ENCODE measurements around the gene TRERF1. TPM values are rescaled to one million over a fixed set of nuclear protein-coding genes. Genes with fewer than 3 reads are reported as not detected.
"Not testable (repeated sequence)": the region's sequence is repeated elsewhere in the genome, so short reads cannot be mapped to it uniquely, and the experiment has no call there.

Gene TRERF1
- total and polyA plus RNA-seq, 2 experiments from 2014 or later, result 6.4 to 8.7 TPM

DNA sequence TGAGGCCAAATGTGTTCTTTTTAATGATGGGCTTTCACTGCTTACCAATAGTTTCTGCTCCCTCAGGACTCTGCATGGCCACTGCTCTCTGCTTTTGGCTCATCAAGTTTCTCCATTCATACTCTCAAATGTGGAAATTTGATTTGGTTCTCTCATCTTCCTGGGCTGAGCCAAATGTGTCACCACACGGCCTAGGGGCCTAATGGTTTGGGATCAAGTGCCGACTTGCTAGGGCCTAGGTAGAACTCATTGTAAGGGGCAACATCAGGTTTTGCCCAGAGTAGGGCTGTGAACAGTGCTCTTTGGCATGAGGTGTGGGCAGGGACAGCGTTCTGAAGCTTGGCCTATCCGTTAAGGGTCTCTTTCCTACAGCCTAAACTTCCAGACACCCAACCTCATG lies 230.2 kb downstream of the TRERF1 start:
- Histone ChIP-seq H3K36me3 (no peaks in the 10 kb centered on the region), H3K4me1 (ENCODE audit: low read depth) (peaks cover 5% of the 10 kb centered on the region), H3K9me3 (ENCODE audit: low read depth) (no peaks in the 10 kb centered on the region), H3K4me3 (no peak overlapping the region), H3K27ac (no peak overlapping the region), H3K27me3 (no peaks in the 10 kb centered on the region)
- DNase-seq (ENCODE audit: low read depth in 1 of 2, low spot score in 1 of 2), result no peak
- TF ChIP-seq, protein P1, sequence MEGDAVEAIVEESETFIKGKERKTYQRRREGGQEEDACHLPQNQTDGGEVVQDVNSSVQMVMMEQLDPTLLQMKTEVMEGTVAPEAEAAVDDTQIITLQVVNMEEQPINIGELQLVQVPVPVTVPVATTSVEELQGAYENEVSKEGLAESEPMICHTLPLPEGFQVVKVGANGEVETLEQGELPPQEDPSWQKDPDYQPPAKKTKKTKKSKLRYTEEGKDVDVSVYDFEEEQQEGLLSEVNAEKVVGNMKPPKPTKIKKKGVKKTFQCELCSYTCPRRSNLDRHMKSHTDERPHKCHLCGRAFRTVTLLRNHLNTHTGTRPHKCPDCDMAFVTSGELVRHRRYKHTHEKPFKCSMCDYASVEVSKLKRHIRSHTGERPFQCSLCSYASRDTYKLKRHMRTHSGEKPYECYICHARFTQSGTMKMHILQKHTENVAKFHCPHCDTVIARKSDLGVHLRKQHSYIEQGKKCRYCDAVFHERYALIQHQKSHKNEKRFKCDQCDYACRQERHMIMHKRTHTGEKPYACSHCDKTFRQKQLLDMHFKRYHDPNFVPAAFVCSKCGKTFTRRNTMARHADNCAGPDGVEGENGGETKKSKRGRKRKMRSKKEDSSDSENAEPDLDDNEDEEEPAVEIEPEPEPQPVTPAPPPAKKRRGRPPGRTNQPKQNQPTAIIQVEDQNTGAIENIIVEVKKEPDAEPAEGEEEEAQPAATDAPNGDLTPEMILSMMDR (IDR thresholded peaks at IDR 0.05; ENCODE audit: low read depth, low read length), result no peak

DNA sequence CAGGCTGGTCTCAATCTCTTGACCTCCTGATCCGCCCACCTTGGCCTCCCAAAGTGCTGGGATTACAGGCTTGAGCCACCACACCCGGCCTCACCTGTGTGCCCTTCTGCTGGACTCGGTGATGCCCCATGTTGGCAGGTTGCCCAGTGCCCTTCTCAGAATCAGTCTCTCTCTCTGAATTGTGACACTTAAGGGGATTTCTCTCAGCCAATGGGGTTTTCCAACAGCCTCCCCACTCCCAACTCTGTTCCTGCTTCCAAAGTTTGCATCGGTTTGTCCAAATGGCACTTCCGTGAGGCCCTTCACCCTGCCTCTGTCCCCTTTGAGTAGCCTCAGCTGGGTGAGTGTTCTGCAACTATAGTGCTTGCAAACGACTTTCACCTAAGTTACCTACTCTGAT lies 230.9 kb downstream of the TRERF1 start:
- TF ChIP-seq, protein P1 (IDR thresholded peaks at IDR 0.05; ENCODE audit: low read depth, low read length), result no peak
- Histone ChIP-seq H3K4me1 (ENCODE audit: low read depth) (peaks cover 7% of the 10 kb centered on the region), H3K4me3 (no peak overlapping the region), H3K27ac (no peak overlapping the region), H3K9me3 (ENCODE audit: low read depth) (no peaks in the 10 kb centered on the region), H3K27me3 (no peaks in the 10 kb centered on the region), H3K36me3 (no peaks in the 10 kb centered on the region)
- no peak for DNase-seq (ENCODE audit: low read depth in 1 of 2, low spot score in 1 of 2)

DNA sequence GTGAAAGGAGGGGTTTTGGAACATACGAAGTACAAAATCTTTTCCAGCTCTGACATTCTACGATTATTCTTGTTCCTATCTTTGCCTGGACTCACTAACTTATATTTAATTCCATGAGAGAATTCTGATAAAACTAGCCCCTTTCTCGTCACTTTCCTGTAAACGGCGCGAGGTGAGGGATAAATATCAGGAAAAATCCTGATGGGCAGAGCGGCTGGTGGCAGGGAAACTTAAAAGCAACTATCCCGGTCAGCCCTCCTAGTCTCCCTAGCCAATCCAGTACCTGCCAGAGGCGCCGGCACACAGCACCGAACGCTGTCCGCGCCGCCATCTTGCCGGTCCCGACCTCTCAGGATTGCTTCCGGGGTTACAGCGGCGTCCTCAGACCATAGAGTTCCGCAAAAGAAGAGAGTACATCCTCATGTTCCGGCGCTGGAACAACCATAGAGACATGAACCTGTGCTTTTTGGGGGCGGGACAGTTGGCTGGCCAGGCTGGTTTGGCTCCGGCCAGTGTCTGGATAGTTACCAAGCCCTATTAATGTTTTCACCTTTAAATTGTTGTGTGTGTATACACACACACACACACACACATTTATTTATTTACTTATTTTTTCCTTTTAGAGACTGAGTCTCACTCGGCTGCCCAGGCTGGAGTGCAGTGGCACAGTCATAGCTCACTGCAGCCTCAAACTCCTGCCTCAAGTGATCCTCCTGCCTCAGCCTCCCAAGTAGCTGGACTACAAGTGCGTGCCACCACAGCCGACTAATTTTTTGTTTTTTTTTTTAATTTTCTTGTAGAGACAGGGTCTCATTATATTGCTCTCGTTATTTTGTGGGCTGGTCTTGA lies 234.0 kb downstream of the TRERF1 start, which contains the start of gene MRPS10:
Gene MRPS10, minus strand, starts transcription at position 343 of the 849 bp plus-strand sequence. Its CDS starts 12 bp downstream, at position 331.
- TF ChIP-seq, protein P1 (IDR thresholded peaks at IDR 0.05; ENCODE audit: low read depth, low read length), result no peak
- H3K27ac ChIP-seq, result peak within 1 kb of the TSS; percentile 87
- no peaks in the 10 kb centered on the region for H3K27me3 ChIP-seq

DNA sequence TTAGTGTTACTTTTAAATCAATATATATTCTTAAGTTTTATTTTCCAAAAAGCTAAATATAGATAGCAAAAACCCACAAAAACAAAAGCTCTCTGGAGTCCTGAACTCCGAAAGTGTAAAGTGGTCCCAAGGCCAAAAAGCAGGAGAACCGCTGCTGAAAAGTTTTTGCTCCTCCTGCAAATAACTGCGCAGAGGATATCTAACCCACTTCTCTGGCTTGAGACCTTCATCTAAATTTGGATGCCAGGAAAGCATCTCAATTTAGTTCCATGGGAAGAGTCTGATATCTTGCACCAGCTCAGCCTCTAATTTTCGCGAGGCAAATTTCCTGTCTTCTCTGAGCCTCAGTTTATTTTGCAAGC lies 234.6 kb downstream of the TRERF1 start:
- DNase-seq (ENCODE audit: low read depth in 1 of 2, low spot score in 1 of 2), result peak in 1 of 2 donors; percentile 12
- TF ChIP-seq, protein P1 (IDR thresholded peaks at IDR 0.05; ENCODE audit: low read depth, low read length), result no peak
- H3K9me3 ChIP-seq (ENCODE audit: low read depth), result no peaks in the 10 kb centered on the region
- H3K27me3 ChIP-seq, result no peaks in the 10 kb centered on the region
- H3K4me3 ChIP-seq, result peak overlapping the region; percentile 65
- peaks cover 17% of the 10 kb centered on the region for H3K36me3 ChIP-seq
- peak overlapping the region; percentile 87 for H3K27ac ChIP-seq
- peaks cover 7% of the 10 kb centered on the region for H3K4me1 ChIP-seq (ENCODE audit: low read depth)

More for the DNA sequence above, 234.0 kb downstream of the TRERF1 start, which contains the start of gene MRPS10:
- Histone ChIP-seq H3K36me3 (peaks cover 11% of the 10 kb centered on the region), H3K4me3 (peak within 1 kb of the TSS; percentile 65), H3K9me3 (ENCODE audit: low read depth) (no peaks in the 10 kb centered on the region), H3K4me1 (ENCODE audit: low read depth) (peaks cover 7% of the 10 kb centered on the region)
- peak; percentile 95 to 96 for DNase-seq (ENCODE audit: low read depth in 1 of 2, low spot score in 1 of 2)

DNA sequence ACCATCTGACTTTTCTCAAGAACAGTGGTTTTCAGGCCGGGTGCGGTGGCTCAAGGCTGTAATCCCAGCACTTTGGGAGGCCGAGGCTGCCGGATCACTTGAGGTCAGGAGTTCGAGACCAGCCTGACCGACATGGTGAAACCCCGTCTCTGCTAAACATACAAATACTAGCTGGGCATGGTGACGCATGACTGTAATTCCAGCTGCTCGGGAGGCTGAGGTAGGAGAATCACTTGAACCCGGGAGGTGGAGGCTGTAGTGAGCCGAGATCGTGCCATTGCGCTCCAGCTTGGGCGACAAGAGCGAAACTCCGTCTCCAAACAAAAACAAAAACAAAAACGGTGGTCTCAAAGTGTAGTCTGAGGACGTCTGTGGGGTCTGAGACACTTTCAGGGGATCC lies 235.2 kb downstream of the TRERF1 start:
- peak overlapping the region; percentile 65 for H3K4me3 ChIP-seq

DNA sequence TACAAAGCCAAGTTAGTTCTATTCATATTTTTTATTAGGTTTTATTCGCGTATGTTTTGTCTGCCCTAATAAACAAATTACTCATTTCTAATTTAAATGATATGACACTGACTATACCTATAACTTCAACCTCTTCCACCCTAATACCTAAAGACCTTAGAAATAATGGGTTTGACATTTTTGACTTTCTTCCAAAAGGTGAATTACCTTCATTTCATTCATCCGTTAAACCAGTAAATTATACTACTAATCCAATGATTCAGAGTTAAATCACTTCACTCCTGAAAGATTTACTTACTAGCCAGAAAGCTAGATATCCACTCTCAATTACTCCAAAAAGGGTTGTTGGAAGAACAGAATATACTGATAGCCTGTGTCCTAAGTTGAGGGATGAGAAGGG lies 239.3 kb downstream of the TRERF1 start:
- peaks cover 7% of the 10 kb centered on the region for H3K4me1 ChIP-seq (ENCODE audit: low read depth)
- H3K9me3 ChIP-seq (ENCODE audit: low read depth), result no peaks in the 10 kb centered on the region
- no peaks in the 10 kb centered on the region for H3K27me3 ChIP-seq
- TF ChIP-seq, protein P1 (IDR thresholded peaks at IDR 0.05; ENCODE audit: low read depth, low read length), result no peak
- peaks cover 49% of the 10 kb centered on the region for H3K36me3 ChIP-seq
- H3K27ac ChIP-seq, result no peak overlapping the region
- no peak overlapping the region for H3K4me3 ChIP-seq
- no peak for DNase-seq (ENCODE audit: low read depth in 1 of 2, low spot score in 1 of 2)

More for the DNA sequence above, 235.2 kb downstream of the TRERF1 start:
- H3K36me3 ChIP-seq, result peaks cover 23% of the 10 kb centered on the region
- peak overlapping the region; percentile 87 for H3K27ac ChIP-seq
- DNase-seq (ENCODE audit: low read depth in 1 of 2, low spot score in 1 of 2); H3K9me3 ChIP-seq (ENCODE audit: low read depth); H3K27me3 ChIP-seq; H3K4me1 ChIP-seq (ENCODE audit: low read depth): not testable (repeated sequence)

Data from cardiac muscle cell (in vitro differentiated cells and primary cell).